HG03039 (cell line): ENCODE measurements around the gene DDX27.
"Not testable (repeated sequence)": the region's sequence is repeated elsewhere in the genome, so short reads cannot be mapped to it uniquely, and the experiment has no call there.

Experiments used
- ATAC-seq: cut with Tn5 transposase; IDR thresholded peaks from one replicate; pipeline ENCODE4 v1.9.1; 2021; ENCODE audit warnings: mild to moderate bottlenecking, moderate library complexity; ENCODE audit not compliant: unreplicated experiment

DDX27 gene, protein sequence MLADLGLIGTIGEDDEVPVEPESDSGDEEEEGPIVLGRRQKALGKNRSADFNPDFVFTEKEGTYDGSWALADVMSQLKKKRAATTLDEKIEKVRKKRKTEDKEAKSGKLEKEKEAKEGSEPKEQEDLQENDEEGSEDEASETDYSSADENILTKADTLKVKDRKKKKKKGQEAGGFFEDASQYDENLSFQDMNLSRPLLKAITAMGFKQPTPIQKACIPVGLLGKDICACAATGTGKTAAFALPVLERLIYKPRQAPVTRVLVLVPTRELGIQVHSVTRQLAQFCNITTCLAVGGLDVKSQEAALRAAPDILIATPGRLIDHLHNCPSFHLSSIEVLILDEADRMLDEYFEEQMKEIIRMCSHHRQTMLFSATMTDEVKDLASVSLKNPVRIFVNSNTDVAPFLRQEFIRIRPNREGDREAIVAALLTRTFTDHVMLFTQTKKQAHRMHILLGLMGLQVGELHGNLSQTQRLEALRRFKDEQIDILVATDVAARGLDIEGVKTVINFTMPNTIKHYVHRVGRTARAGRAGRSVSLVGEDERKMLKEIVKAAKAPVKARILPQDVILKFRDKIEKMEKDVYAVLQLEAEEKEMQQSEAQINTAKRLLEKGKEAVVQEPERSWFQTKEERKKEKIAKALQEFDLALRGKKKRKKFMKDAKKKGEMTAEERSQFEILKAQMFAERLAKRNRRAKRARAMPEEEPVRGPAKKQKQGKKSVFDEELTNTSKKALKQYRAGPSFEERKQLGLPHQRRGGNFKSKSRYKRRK

DNA sequence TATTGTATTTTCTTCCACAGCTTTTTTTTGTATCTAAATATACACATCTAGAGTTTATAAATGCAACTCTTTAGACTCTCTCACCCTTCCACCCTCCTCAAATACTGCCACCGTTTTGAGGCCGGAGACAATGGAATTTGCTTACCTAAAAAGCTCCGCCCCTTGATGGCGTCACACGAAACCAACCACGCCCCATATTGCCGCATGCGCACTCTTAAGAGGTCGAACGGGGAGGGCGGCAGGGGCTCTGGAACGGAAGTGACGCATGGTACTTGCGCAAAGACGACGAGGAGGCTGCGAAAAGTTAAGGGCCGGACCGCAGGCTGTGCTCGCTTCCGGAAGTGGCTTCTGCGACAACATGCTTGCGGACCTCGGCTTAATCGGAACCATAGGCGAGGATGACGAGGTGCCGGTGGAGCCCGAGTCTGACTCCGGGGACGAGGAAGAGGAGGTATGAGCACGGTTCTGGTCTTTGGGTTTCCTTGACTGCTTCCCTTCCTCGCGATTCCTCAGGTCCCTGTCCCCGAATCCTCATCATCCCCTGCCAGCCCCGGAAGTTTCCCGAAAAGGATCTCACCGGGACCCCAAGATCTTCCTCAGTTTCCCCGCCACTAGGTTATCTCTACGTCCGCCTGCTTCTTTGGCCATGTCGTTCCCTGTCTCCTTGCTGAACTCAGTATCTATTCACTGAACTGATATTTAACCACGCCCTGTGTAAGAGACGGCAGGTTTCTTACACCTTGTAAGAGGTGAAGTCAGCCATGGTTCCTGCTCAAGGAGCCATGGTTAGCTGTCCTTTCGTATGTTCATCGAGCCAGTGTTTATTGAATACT, at the start of gene DDX27:
Gene DDX27 (plus strand): TSS at position 326 of the 833 bp plus-strand sequence. CDS start 33 bp downstream, at position 359.
- ATAC-seq: peak; percentile 87

DNA sequence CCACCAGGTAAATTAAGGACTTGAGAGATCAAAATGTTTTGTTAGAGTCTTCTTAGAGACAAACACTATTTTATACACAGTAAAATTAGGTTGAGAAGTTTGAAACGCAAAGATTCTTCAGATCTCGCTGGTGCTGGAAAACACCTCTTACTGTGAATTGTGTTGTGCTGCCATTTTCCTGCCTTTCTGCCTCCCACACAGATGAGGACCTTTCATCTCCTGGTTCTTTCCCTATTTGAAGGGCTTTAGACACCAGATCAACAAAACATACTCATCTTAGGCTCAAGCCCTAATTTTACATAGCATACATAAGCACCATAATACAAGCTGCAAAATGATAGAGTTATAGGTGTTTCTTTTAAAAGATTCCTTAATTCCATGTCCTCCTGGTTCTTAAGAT, 49.7 kb upstream of the DDX27 start:
- ATAC-seq: no peak

GRCh38 chr20:49170714-49171113, 48.5 kb upstream of the DDX27 start:
- no peak for ATAC-seq

GRCh38 chr20:49171909-49172308, 47.3 kb upstream of the DDX27 start:
- ATAC-seq: no peak

DNA sequence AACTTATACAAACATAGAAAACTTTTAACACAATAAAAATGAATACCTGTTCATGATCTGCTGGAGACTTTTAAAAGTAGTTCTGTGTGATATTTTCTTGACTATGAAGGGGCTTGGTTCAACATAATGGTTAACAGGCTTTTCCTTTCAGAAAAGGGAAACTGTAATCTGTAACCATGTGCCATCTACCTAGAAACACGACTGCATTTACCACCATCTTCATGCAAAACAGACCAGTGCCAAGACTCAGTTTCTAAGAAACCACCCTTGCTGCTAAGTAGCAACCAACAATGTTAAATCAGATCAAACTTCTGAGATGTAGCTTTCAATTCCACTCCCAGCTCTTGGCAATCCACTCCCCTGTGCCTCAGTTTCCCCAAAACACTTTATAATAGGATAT, 46.8 kb upstream of the DDX27 start:
- no peak for ATAC-seq

- ATAC-seq: no peak
Measured at GRCh38 chr20:49174183-49174582, 45.0 kb upstream of the DDX27 start.

- ATAC-seq: peak; percentile 62
Measured at GRCh38 chr20:49179368-49180277, 39.6 kb upstream of the DDX27 start.

DNA sequence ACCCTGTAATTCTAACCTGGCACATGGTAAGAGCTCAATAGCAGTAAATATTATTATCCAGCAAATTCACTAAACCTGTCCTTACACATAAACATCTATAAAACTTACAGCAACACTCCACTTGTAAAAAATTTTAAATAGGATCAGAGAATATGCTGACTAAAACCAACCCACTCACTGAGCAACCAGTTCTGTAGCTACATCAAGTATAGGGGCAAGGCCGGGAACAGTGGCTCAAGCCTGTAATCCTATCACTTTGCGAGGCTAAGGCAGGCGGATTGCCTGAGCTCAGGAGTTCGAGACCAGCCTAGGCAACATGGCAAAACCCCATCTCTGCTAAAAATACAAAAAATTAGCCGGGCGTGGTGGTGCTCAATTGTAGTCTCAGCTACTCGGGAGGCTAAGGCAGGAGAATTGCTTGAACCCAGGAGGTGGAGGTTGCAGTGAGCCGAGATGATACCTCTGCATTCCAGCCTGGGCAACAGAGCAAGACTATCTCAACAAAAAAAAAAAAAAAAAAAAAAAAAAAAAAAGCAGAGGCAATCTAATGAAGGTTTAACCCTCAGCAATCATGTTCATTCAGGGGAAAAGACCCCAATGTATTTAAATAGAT, 37.8 kb upstream of the DDX27 start:
- ATAC-seq: no peak

DNA sequence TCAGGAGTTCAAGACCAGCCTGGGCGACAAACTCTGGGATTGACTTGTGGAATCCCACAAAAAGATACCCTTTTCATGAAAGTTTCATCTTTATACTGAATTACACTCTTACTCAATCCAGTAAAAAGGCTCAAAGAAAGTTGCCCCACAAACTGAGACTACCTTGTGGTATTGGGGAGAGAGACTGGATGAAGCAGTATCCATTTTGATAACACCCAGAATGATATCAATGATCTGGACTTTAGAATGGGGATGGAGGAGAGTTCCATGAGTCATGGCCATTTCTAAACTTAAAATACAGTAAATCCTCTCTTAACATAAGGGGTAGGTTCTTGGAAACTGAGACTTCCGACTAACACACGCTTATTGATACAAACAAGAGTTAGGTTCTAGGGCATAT, 35.8 kb upstream of the DDX27 start:
- ATAC-seq: no peak

GRCh38 chr20:49184084-49184501, 35.1 kb upstream of the DDX27 start:
- ATAC-seq: not testable (repeated sequence)

DNA sequence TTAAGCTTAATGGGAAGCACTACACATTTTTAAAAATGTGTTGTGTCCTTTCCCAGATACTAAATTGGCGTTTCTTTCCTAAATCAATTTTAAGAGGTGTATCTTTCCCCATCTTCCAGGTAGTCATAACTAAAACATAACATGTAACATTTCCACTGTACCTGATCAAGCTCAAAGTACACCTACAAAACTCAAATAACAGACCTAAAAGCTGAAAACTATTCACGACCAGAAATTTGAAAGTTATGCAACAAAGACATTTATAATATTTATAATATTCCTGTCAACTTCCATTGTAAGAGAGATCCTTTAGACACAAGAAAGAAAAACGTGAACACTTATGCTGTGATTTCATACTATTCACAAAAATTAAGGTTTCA, 34.5 kb upstream of the DDX27 start:
- no peak for ATAC-seq

GRCh38 chr20:49185071-49185761, 34.0 kb upstream of the DDX27 start:
- no peak for ATAC-seq

DNA sequence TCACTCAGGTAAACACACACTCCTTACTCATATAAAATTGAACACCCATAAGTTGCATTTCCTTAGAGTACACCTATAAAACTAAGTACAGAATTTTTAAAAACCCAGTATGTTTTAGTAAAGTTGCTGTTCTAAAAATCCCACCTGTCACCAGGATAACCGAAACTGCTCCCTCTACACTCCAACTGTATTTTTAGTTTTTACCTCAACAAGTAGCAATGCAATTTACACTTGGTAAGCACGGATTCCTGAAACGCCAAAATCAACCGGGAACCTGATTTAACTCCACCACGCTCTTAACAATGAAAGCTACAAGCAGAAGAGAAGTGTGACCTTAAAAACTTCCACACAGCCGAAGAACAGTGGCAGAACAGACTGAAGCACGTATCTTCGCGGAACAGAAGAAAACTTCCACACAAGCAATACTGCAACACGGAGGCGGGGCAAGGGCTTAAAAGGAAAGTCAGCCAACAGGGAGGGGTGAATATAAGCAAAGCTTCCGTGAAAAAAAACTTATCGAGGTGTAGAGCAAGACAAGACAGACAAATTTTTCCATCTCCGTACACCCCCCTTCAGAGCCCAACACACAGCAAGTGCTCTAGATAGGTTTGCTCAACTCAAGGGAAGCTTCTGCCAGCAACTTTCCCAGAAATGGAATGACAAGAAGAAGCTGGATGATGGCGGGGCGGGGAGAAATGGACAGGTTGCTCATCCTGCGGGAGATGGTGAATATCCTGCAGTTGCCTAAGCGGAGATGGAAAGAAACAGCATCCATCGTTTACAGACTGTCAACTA, 32.5 kb upstream of the DDX27 start:
- ATAC-seq: no peak

- peak; percentile 1 for ATAC-seq
Measured at GRCh38 chr20:49187330-49187850, 31.8 kb upstream of the DDX27 start.

- peak; percentile 88 for ATAC-seq
Measured at GRCh38 chr20:49187851-49188641, 31.2 kb upstream of the DDX27 start, which contains the start of gene STAU1. STAU1 (minus strand) TSS chr20:49188334; CDS start chr20:49166201, 22,133 bp downstream.

- ATAC-seq: not testable (repeated sequence)
Measured at GRCh38 chr20:49192944-49193518, 26.2 kb upstream of the DDX27 start.
